Measurements from ENCODE around the gene RPS2. TPM values are rescaled to one million over a fixed set of nuclear protein-coding genes. Genes with fewer than 3 reads are reported as not detected.

The RPS2 gene
- total and polyA plus RNA-seq, 2 experiments from 2014 or later = 1,449 to 1,991 TPM

DNA sequence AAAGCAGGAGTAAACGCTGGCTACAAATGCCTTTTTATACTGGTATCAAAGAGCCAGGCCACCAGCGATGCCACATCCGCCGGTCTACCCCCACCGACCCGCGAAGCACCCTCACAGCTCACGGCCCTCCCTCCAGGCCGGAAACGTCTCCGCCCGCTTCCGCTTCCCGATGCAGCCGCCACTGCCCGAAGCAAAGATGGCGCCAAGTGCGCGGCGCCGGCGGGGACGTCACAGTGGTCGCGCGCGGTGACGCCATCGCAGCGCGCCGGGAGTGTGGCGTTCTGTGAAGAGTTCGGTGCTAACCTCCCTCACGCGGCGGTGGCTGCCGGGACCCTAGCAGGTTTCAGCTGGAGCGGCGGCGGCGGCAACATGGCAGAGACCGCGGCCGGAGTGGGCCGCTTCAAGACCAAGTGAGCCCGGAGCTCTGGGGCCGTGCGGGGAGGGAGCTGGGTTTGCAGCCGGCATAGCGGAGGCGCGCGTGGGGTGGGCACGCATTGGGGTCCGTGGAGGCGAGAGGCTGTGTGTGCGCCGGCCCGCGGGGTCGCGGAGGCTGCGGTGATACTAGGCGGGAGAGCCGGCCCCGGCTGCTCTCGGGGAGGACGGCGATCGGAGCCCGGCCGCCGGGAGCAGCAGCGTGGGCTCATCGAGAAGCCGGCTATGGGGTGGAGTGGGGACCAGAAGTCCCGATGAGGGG, 7.3 kb upstream of the RPS2 start, which contains the start of gene TBL3:
TBL3 (plus strand) TSS at position 258 of the 694 bp plus-strand sequence; CDS start at position 370, 112 bp downstream.
- peak within 1 kb of the TSS; percentile 90 for H3K4me2 ChIP-seq
- no peaks in the 10 kb centered on the region for H3K9me3 ChIP-seq (ENCODE audit: low read depth)
- H3K9me2 ChIP-seq (replicated peaks; ENCODE audit: insufficient read depth) = no peaks in the 10 kb centered on the region
- H3K79me2 ChIP-seq = peaks cover 26% of the 10 kb centered on the region
- H3K4me3 ChIP-seq = peak within 1 kb of the TSS; percentile 77
- TF ChIP-seq EZH2 (IDR thresholded peaks at IDR 0.05; ENCODE audit: borderline replicate concordance) (no peak), EZH2phosphoT487 (IDR thresholded peaks at IDR 0.05; ENCODE audit: low read depth, severe bottlenecking, unreplicated experiment) (no peak), CTCF (IDR thresholded peaks at IDR 0.05; ENCODE audit: poor library complexity) (no peak)
- H4K20me1 ChIP-seq (ENCODE audit: insufficient read depth, poor library complexity, severe bottlenecking) = no peaks in the 10 kb centered on the region
- H3K27ac ChIP-seq = peak within 1 kb of the TSS; percentile 94
- WGBS (ENCODE audit: low lambda C conversion rate, missing lambda C conversion rate) = 2% methylated on average over 72 of the region's 78 CpGs
- no peaks in the 10 kb centered on the region for H3K27me3 ChIP-seq
- peak; percentile 96 for DNase-seq (ENCODE audit: low spot score)
- H2AFZ ChIP-seq = peak within 1 kb of the TSS; percentile 94
- H3K36me3 ChIP-seq (replicated peaks; ENCODE audit: insufficient read depth, low read depth) = no peaks in the 10 kb centered on the region
- H3K4me1 ChIP-seq (ENCODE audit: insufficient read depth) = peaks cover 11% of the 10 kb centered on the region

DNA sequence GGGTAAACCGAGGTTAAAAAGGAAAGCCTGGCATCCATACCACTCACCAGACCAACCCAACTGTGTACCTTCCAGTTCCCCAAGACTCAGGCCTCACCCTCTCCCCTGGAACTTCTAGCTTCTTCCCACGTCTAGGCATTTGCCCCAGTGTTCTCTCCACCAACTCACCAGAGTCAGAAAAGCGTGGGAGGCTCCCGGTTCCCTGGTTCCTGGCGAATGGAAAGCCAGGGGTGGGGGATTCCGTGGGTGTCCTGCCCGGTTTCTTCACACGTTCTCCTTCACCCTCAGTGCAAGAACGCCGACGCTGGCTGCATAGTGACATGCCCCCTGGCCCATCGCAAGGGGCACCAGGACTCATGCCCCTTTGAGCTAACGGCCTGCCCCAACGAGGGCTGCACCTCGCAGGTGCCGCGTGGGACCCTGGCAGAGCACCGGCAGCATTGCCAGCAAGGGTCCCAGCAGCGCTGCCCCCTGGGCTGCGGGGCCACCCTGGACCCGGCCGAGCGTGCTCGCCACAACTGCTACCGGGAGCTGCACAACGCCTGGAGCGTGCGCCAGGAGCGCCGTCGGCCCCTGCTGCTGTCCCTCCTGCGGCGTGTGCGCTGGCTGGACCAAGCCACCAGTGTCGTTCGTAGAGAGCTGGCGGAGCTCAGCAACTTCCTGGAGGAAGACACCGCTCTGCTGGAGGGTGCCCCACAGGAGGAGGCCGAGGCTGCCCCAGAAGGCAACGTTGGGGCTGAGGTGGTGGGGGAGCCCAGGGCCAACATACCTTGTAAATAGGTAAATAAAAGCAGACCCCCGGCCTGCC, 3.7 kb upstream of the RPS2 start:
- Histone ChIP-seq H3K9me3 (ENCODE audit: low read depth) (no peaks in the 10 kb centered on the region), H3K79me2 (peaks cover 41% of the 10 kb centered on the region), H3K4me1 (ENCODE audit: insufficient read depth) (peaks cover 21% of the 10 kb centered on the region), H3K4me2 (no peak overlapping the region), H3K9me2 (replicated peaks; ENCODE audit: insufficient read depth) (no peaks in the 10 kb centered on the region), H2AFZ (no peak overlapping the region), H4K20me1 (ENCODE audit: insufficient read depth, poor library complexity, severe bottlenecking) (peaks cover 7% of the 10 kb centered on the region), H3K27ac (no peak overlapping the region), H3K36me3 (replicated peaks; ENCODE audit: insufficient read depth, low read depth) (no peaks in the 10 kb centered on the region), H3K4me3 (no peak overlapping the region), H3K27me3 (no peaks in the 10 kb centered on the region)
- WGBS (ENCODE audit: low lambda C conversion rate, missing lambda C conversion rate) = 92% methylated on average over 41 of the region's 41 CpGs
- TF ChIP-seq EZH2 (IDR thresholded peaks at IDR 0.05; ENCODE audit: borderline replicate concordance) = no peak
- no peak for TF ChIP-seq CTCF (IDR thresholded peaks at IDR 0.05; ENCODE audit: poor library complexity)
- no peak for TF ChIP-seq EZH2phosphoT487 (IDR thresholded peaks at IDR 0.05; ENCODE audit: low read depth, severe bottlenecking, unreplicated experiment)
- DNase-seq (ENCODE audit: low spot score) = no peak

DNA sequence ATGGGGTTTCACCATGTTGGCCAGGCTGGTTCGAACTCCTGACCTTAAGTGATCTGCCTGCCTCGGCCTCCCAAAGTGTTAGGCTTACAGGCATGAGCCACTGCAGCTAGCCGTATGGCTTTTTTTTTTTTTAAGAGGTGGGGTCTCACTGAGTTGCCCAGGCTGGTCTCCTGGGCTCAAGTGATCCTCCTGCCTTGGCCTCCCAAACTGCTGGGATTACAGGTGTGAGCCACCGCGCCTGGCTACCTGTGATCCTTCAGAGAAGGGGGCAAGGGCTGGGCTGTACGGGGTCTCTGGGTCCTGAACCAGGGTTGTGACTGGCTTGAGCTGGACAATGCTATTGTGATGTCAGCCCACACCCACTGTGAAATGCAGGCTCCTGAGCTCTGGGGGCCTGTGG, 1.8 kb upstream of the RPS2 start, which contains the start of gene RNF151:
RNF151 (plus strand) TSS at position 397 of the 400 bp plus-strand sequence. CDS start 26 bp downstream, outside the sequence.
- Histone ChIP-seq H3K79me2 (peaks cover 35% of the 10 kb centered on the region), H3K27ac (peak within 1 kb of the TSS; percentile 96), H3K4me3 (peak within 1 kb of the TSS; percentile 51), H3K9me3 (ENCODE audit: low read depth) (no peaks in the 10 kb centered on the region), H3K36me3 (replicated peaks; ENCODE audit: insufficient read depth, low read depth) (no peaks in the 10 kb centered on the region), H3K4me2 (peak within 1 kb of the TSS; percentile 78), H3K27me3 (no peaks in the 10 kb centered on the region), H4K20me1 (ENCODE audit: insufficient read depth, poor library complexity, severe bottlenecking) (peaks cover 24% of the 10 kb centered on the region), H3K9me2 (replicated peaks; ENCODE audit: insufficient read depth) (no peaks in the 10 kb centered on the region), H2AFZ (no peak within 1 kb of the TSS), H3K4me1 (ENCODE audit: insufficient read depth) (peaks cover 17% of the 10 kb centered on the region)
- no peak for DNase-seq (ENCODE audit: low spot score)
- 99% methylated on average over 6 of the region's 6 CpGs for WGBS (ENCODE audit: low lambda C conversion rate, missing lambda C conversion rate)
- TF ChIP-seq EZH2 (IDR thresholded peaks at IDR 0.05; ENCODE audit: borderline replicate concordance) (no peak), EZH2phosphoT487 (IDR thresholded peaks at IDR 0.05; ENCODE audit: low read depth, severe bottlenecking, unreplicated experiment) (no peak), CTCF (IDR thresholded peaks at IDR 0.05; ENCODE audit: poor library complexity) (no peak)
